Measurements from ENCODE around the gene ZNF302. TPM values are rescaled to one million over a fixed set of nuclear protein-coding genes. Genes with fewer than 3 reads are reported as not detected.
"Not testable (repeated sequence)": the region's sequence is repeated elsewhere in the genome, so short reads cannot be mapped to it uniquely, and the experiment has no call there.

The ZNF302 gene
- polyA plus RNA-seq (ENCODE audit: insufficient read length in 10 of 10): 10 to 100 TPM; 42.3 to 71.8 (median 53.2) TPM
- long read RNA-seq, donor 1, partial matches to known transcripts: 0 of 7 reads
- long read RNA-seq, donor 1, other reads (novel, unspliced or antisense): 0 of 7 reads
- long read RNA-seq, donor 2, partial matches to known transcripts: 0 of 4 reads
- long read RNA-seq, donor 2, other reads (novel, unspliced or antisense): 0 of 4 reads
- long read RNA-seq, donor 3: 0 reads
- long read RNA-seq, donor 4, partial matches to known transcripts: 0 of 5 reads
- long read RNA-seq, donor 4, other reads (novel, unspliced or antisense): 0 of 5 reads
- long read RNA-seq, donor 5, transcript ZNF302-201 (5 exons, 2,590 nt): major isoform, 5 of 14 reads
- long read RNA-seq, donor 5, partial matches to known transcripts: 0 of 14 reads
- long read RNA-seq, donor 5, other reads (novel, unspliced or antisense): 0 of 14 reads
- long read RNA-seq, donor 6, partial matches to known transcripts: 0 of 10 reads
- long read RNA-seq, donor 6, other reads (novel, unspliced or antisense): 0 of 10 reads
- long read RNA-seq, donor 7, partial matches to known transcripts: 0 of 4 reads
- long read RNA-seq, donor 7, other reads (novel, unspliced or antisense): 0 of 4 reads
- long read RNA-seq, donor 8, partial matches to known transcripts: 0 of 8 reads
- long read RNA-seq, donor 8, other reads (novel, unspliced or antisense): 0 of 8 reads
- long read RNA-seq, donor 9: 0 reads

DNA sequence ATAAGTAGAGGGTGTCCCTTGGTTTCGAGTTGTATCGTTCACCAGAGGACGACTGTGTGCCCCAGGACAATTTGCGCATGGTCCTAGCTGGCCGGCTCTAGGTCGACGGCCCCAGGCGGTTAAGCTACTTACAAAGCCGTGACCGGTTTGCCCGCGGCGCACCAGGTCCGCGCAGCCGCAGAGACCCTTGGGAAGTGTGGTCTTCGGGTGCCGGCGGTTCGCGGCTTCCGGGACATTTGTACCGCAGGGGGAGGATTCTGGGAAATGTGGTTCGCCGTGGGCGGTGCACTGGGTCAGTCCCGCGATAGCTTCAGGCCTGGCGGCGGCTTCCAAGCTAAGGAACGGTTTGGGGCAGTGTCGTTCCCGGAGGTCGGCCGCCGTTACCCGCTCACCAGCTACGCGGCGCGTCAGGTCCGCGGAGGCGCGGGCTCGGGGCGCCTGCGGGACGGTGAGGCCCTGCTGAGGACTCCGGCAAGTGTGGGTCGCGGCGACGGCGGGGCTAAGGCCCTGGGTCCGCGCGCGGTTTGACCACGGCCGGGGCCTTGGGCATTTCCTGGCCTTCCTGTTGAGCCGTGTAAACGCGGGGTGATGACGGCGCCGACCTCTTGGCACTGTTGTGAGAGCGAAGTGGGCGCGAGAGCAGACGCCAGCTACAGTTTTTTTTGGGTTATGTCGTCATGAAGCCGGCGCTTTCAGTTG is at the start of gene ZNF302:
Gene ZNF302 (plus strand): TSS at position 293 of the 699 bp plus-strand sequence. CDS start 1,127 bp downstream, outside the sequence.
- DNase-seq: peak; percentile 98 to 100 (median 98)

DNA sequence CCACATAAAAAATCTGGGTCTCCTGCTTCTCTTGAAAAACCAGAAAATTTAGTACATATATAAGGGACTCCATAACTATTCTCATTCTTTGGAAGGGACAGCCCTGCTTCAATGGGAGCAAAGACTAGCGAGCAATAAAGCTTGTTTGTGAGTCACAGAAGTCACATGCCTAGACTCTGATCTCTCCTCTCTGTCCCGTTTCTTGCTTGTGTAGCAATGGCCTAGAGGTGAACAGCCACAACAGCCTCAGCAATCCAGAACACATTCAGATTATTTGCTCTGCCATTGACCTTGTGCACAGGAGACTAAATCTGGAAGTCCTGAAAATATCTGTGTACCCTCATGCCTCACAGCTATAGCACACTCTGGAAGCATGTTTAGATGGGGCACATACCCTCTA is 43.7 kb upstream of the ZNF302 start:
- no peak for DNase-seq

DNA sequence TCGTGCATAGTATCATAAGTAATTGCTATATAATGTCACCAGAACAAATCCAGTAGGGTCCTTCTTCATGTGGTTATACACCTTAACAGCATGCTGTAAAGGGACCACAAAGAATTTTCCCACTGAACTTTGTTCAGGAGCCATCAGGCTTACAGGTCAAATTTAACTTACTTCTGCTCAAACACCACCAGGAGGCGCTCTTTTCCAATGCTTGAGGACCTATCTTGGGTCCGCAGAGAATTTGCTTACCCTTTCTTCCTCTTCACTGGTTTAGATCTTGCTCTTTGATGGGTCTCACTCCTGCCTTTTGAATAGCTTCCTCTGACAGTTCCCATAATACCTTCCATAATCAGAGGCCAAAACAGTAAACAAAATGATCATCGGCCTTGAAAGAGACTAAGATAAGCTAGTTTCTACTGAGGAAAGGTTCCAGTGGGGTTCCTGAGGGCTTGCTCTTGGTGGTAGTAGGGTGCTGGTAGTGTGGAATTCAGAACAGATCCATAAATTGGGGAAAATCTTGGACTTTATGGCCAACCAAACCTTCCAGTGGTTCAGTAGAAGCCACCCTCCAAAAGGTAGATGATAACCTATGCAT is 37.9 kb upstream of the ZNF302 start:
- peak; percentile 42 to 69 (median 53) for DNase-seq

- DNase-seq: no peak
Observed at GRCh38 chr19:34642241-34642640, 35.2 kb upstream of the ZNF302 start.

- DNase-seq: peak; percentile 6 to 20 (median 9)
Observed at GRCh38 chr19:34644991-34645461, 32.5 kb upstream of the ZNF302 start.

GRCh38 chr19:34645551-34645950 is 31.9 kb upstream of the ZNF302 start:
- DNase-seq: peak; percentile 43 to 47 (median 46)

DNA sequence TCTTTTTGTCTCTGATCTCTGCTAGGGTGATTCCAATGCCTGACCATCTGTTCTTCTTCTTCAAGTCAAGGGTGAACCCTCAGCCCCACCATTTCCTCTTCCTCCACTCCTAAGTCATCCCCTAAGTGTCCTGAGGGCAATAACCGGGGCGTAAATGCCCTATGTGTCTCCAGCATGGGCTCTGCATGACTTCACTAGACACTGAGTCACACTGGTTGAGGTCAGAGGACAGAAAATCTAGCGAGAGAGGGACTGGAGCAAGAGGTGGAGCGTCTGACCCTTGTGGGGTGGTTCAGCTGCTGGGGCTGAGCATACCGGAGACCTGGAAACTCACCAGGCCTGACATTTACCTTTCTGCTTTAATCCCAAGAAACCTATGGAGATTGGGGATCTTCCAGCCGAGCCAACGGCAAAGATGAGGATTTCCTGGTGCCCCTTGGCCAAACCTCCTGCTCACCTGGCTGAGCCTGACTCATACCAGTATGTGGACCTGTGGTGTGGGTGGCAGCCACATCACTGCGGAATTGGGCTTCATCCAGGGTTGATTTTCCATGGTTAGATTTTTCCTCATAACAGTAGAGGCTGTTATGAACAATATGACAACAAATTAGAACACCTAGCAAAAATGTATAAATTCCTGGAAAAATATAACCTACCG is 27.5 kb upstream of the ZNF302 start:
- no peak for DNase-seq

DNA sequence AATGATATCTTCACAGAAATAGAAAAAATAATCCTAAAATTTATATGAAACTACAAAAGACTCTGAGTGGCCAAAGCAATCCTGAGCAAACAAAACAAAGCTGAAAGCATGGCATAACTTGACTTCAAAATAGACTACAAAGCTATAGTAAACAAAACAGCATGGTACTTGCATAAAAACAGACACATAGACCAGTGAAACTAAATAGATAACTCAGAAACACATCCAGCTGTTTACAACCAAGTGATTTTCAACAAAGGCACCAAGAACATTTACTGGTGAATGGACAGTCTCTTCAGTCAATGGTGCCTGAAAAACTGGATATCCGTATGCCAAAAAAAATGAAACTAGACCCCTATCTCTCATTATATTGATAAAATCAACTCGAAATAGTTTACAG is 25.7 kb upstream of the ZNF302 start:
- DNase-seq: no peak

DNA sequence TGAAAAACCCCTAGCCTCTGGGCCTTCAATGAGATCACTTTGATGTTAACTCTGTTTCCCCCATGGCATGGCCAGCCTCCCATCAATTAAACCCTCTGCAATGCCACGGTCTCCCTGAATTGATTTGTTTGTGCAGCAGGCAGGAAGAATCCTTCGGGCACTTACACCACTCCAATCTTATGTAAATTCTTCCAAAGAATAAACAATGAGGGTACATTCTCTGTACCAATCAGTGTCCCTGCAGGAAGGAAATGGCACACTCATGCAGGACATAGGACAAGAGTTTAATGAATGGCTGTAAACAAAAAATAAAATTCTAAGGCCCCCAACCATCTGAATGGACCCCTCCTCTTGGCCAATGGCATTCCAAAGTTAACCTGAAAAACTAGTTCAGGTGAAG is 22.7 kb upstream of the ZNF302 start:
- DNase-seq: no peak

GRCh38 chr19:34655651-34656050 is 21.8 kb upstream of the ZNF302 start:
- no peak for DNase-seq

DNA sequence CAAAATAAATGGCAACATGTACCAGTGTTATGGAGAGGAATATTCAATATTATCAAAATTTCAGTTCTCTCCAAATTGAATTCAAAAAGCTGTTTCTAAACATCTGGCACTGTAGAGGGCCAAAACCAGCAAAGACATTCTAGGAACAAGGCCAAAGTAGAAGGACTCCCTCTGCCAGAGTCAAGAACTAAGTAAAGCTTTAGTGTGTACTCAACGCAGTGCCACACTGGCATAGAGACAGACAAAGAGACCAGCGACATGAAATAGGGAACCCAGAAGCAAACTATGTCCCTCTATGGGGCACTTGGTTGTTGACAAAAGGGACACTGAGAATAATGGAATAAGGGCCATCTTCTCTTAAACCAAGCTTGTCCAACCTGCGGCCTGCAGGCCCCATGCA is 16.1 kb upstream of the ZNF302 start:
- no peak for DNase-seq

DNA sequence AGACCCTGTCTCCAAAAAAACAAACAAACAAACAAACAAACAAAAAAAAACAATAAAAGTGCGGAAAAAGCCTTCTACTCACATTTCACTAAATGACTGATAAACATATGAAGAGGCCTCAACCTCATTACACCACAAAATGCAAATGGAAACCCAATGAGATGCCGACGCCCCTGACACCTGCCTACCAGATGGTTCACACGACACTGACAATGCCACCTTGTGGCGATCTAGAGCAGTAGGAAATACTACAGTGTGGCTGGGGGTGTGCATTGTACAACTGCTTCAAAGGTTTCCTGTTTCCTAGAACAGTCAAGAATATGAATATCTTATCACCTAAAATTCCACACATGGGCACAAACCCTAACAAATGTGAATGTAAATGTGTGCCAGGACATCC is 14.6 kb upstream of the ZNF302 start:
- no peak for DNase-seq

DNA sequence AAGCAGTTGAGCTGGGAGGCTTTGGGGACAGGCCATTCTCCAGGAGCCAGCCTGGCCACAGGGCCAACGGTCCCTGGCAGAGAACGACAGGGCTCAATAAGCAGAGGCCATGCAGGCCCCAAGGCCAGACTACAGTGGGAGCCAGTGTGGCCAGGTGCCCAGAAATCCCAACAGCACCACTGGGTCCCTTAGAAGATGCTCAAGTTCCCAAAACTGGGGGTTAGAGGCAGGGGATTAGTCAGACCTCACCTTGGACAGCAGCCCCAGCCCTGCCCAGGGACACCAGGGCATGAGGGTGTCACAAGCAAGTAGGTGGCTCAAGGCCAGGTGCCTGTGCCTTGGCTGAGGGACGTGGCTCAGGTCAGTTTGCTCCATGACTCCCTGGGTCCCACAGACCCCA is 13.3 kb upstream of the ZNF302 start:
- DNase-seq: no peak

GRCh38 chr19:34664870-34665269 is 12.6 kb upstream of the ZNF302 start:
- DNase-seq: no peak

DNA sequence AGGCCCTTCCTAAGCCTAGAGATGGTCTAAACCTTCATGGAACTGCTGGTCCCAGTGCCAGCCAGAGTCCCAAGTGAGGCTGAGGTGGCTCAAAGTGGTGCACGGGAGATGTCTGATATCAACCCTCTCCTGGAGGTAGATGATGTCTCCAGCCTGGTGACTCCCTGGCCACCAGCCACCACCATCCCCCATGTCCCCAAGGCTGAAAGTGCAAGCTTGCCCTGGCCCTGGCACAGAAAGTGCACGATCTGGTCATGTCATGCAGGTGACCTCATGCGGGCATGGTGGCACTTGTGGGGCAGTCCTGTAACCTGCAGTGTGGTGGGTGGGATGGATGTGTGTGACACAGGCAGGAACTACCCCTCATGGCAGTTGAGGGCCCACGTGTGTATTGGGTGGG is 12.2 kb upstream of the ZNF302 start:
- not testable (repeated sequence) for DNase-seq

DNA sequence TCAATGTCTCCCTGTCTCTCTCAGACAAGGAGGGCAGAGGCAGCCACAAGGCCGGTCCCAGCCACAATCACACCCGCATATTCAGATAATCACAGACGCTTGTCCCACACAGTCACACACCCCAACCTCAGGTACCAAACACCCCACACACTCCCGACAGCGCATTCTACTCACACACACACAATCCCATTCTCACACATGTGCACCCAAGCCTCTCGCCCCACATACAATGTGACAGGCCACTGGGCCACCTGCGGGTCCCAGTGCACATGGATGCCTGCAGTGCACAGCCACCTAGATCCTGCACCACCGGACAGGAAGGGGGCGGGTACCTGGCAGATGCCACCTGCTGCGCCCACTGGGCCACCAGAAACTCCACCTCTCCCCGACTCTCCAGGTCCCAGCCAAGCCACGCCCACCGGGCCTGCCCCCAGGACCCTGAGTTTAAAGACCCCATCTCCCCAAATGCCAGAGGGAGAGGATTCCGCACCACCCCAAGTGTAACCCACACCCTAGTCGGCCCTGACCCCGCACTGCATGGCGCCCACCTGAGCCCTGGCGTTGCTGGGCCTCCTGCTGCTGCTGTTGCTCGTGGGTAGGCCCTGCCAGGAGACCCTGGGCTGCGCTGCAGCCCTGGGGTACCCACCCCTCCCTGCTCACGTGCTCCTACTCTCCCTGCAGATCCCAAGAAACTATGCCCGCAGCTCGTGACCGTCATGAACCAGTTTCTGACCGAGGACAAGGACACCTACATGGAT is 11.1 kb upstream of the ZNF302 start:
- DNase-seq: no peak

DNA sequence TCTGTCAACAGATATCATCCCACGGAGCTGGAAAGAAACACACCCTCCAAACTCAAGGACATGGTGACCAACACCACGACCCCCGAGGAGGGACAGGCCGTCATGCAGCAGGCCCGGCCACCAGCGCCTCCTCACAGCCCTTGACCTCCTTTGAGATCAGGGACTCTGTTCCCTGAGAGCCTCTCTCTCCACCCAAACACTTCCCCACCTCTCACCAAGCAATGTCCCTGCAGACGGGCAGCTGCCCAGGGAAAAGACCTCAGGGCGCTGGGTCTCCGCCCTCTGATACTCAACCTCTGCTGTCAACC is 10.6 kb upstream of the ZNF302 start:
- no peak for DNase-seq

DNA sequence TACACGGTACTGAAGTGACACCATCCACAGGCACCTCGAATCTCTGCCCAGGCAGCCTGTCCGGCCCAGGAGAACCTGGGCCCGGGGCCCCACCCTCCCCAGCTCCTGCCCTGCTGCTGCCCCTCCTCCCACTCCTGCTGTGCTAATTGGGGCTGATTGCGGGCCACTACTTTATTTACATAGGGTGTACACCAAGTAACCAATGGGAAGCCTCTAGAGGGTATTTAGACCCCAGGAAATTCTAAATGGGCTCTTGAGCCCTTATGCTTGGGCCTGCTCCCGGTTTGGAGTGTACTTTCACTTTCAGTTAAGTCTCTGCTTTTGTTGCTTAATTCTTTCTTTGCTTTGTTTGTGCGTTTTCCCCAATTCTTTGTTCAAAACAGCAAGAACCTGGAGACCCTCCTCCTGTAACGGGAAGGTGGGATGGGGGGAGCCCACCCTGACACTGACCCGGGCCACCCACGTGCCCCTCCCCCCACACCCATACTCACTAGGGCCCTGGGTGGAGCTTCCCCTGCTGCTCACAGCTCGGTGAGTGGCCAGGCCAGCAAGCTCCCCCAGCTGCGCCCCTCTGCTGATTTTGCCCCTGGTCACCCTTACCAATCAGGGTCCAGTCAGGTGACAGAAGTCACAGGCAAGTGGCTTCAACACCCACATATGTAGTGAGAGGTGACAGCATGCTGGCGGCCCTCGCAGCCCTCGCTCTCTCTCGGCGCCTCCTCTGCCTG is 10.0 kb upstream of the ZNF302 start:
- peak in 1 of 3 donors; percentile 44 for DNase-seq

- not testable (repeated sequence) for DNase-seq
Observed at GRCh38 chr19:34668077-34668689, 9.3 kb upstream of the ZNF302 start.

DNA sequence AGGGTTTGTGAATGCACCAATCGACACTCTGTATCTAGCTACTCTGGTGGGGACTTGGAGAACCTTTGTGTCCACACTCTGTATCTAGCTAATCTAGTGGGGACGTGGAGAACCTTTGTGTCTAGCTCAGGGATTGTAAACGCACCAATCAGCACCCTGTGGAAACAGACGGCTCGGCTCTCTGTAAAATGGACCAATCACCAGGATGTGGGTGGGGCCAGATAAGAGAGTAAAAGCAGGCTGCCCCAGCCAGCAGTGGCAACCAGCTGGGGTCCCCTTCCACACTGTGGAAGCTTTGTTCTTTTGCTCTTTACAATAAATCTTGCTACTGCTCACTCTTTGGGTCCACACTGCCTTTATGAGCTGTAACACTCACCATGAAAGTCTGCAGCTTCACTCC is 8.8 kb upstream of the ZNF302 start:
- DNase-seq: not testable (repeated sequence)
